Occipital lobe (tissue), 2 donors: Measurements from ENCODE around the gene CEACAM3. TPM values are rescaled to one million over a fixed set of nuclear protein-coding genes. Genes with fewer than 3 reads are reported as not detected.

Experiments used
- DNase-seq: peaks from one replicate; lab custom pipeline; 2025; lab: John Stamatoyannopoulos, UW
- total RNA-seq: library from RNA; depleted of rRNA; stranded (reverse); fragments of >200 nt; gene quantifications from one replicate; pipeline ENCODE4 v1.2.3, GENCODE V29; 2014

Gene CEACAM3
- total RNA-seq, 1 donor from 2014 or later: not detected

GRCh38 chr19:41792513-41793413 lies 3.6 kb upstream of the CEACAM3 start:
- no peak for DNase-seq

- no peak for DNase-seq
Observed at GRCh38 chr19:41793414-41793727, 3.0 kb upstream of the CEACAM3 start.

- DNase-seq: no peak
Observed at GRCh38 chr19:41795031-41795461, 1.3 kb upstream of the CEACAM3 start.

GRCh38 chr19:41796901-41797300 lies 514 bp downstream of the CEACAM3 start:
- no peak for DNase-seq

GRCh38 chr19:41799444-41800000 lies 3.1 kb downstream of the CEACAM3 start:
- no peak for DNase-seq

GRCh38 chr19:41801031-41801430 lies 4.6 kb downstream of the CEACAM3 start:
- DNase-seq: no peak

- DNase-seq: no peak
Observed at GRCh38 chr19:41801792-41802211, 5.4 kb downstream of the CEACAM3 start.

- no peak for DNase-seq
Observed at GRCh38 chr19:41802770-41803169, 6.4 kb downstream of the CEACAM3 start.

GRCh38 chr19:41804336-41804735 lies 7.9 kb downstream of the CEACAM3 start:
- no peak for DNase-seq

GRCh38 chr19:41807176-41807575 lies 10.8 kb downstream of the CEACAM3 start:
- DNase-seq: no peak

- no peak for DNase-seq
Observed at GRCh38 chr19:41808663-41809566, 12.5 kb downstream of the CEACAM3 start.

- no peak for DNase-seq
Observed at GRCh38 chr19:41810301-41810700, 13.9 kb downstream of the CEACAM3 start.

GRCh38 chr19:41811036-41811435 lies 14.6 kb downstream of the CEACAM3 start:
- no peak for DNase-seq

- no peak for DNase-seq
Observed at GRCh38 chr19:41811981-41812380, 15.6 kb downstream of the CEACAM3 start.

- DNase-seq: no peak
Observed at GRCh38 chr19:41813911-41814310, 17.5 kb downstream of the CEACAM3 start.

GRCh38 chr19:41815301-41815700 lies 18.9 kb downstream of the CEACAM3 start:
- no peak for DNase-seq

- no peak for DNase-seq
Observed at GRCh38 chr19:41816761-41817160, 20.4 kb downstream of the CEACAM3 start.

GRCh38 chr19:41821003-41821735 lies 24.8 kb downstream of the CEACAM3 start:
- DNase-seq: no peak

GRCh38 chr19:41837981-41838708 lies 41.8 kb downstream of the CEACAM3 start:
- DNase-seq: no peak

- DNase-seq: no peak
Observed at GRCh38 chr19:41839211-41839610, 42.8 kb downstream of the CEACAM3 start.

GRCh38 chr19:41843371-41843770 lies 47.0 kb downstream of the CEACAM3 start:
- no peak for DNase-seq
